A673 (cell line): Measurements from ENCODE around the gene DSCAML1.

Experiments used
- EZH2 ChIP-seq: fragments of 200-600 bp; sonication (generic); IDR thresholded peaks from 2 replicates; pipeline ENCODE4 v1.6.1; 2017; ENCODE audit warnings: borderline replicate concordance, low read depth, mild to moderate bottlenecking, mixed read lengths, antibody characterized with exemption, low read length; ENCODE audit not compliant: poor library complexity, severe bottlenecking
- TF ChIP-seq, protein P1 (sequence below): fragments of 300-800, 200-600 bp; sonication (generic); conservative IDR thresholded peaks from 2 replicates; pipeline ENCODE4 v1.5.1; 2017; ENCODE audit warnings: low read depth, mild to moderate bottlenecking, antibody characterized with exemption, low read length, moderate library complexity, mixed read lengths

DNA sequence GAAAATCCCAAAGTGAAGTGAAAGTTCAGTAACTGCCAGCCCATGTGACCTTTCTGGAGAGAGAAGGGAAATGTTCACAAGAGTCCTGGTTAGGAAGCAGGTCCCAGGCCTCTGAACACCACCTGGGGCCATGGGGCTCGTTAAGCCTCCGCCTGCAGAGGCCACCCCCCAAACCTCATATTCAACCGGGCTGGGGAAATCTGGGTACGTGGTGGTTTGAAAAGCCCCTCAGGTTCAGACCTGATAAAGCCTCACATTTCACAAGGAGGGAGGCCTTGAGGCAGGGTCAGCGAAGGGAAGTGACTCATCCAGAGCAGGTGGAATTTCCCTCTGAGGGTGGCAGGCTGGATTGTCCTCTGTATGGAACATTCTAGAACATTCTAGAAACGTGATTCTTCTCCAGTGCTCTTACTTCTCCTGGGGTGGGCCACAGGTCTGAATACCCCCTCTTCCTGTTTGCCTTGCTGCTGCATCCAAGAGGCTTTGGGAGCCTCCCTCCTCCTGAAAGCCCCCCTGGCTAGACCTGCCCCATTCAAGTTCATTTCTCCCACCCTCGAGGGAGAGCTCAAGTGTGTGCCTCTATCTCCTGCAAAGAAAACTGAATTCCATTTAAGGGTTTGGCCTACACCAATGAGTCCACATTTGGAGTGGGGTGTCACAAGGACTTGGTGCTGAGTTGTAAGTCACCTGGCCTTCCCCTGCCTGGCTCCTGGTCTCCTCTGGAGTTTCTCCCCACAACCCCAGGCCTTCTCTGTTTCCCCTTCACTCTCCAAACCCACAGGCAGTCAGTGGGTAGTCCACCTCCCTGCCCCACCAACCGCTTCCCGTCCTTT, 21.2 kb upstream of the DSCAML1 start:
- TF ChIP-seq, protein P1, sequence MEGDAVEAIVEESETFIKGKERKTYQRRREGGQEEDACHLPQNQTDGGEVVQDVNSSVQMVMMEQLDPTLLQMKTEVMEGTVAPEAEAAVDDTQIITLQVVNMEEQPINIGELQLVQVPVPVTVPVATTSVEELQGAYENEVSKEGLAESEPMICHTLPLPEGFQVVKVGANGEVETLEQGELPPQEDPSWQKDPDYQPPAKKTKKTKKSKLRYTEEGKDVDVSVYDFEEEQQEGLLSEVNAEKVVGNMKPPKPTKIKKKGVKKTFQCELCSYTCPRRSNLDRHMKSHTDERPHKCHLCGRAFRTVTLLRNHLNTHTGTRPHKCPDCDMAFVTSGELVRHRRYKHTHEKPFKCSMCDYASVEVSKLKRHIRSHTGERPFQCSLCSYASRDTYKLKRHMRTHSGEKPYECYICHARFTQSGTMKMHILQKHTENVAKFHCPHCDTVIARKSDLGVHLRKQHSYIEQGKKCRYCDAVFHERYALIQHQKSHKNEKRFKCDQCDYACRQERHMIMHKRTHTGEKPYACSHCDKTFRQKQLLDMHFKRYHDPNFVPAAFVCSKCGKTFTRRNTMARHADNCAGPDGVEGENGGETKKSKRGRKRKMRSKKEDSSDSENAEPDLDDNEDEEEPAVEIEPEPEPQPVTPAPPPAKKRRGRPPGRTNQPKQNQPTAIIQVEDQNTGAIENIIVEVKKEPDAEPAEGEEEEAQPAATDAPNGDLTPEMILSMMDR = peak; percentile 3; the same call in 1 of the 2 replicates
- TF ChIP-seq EZH2 = no peak
